GM21717 (cell line): Measurements from ENCODE around the gene SLC7A1.

Source experiments
- ATAC-seq: cut with Tn5 transposase; IDR thresholded peaks from one replicate; pipeline ENCODE4 v1.9.1; 2021; ENCODE audit warnings: mild to moderate bottlenecking, moderate library complexity; ENCODE audit not compliant: unreplicated experiment

SLC7A1 gene

GRCh38 chr13:29513002-29513980, 82.2 kb downstream of the SLC7A1 start:
- ATAC-seq: no peak

- ATAC-seq: no peak
Observed at GRCh38 chr13:29511980-29512379, 83.5 kb downstream of the SLC7A1 start.

DNA sequence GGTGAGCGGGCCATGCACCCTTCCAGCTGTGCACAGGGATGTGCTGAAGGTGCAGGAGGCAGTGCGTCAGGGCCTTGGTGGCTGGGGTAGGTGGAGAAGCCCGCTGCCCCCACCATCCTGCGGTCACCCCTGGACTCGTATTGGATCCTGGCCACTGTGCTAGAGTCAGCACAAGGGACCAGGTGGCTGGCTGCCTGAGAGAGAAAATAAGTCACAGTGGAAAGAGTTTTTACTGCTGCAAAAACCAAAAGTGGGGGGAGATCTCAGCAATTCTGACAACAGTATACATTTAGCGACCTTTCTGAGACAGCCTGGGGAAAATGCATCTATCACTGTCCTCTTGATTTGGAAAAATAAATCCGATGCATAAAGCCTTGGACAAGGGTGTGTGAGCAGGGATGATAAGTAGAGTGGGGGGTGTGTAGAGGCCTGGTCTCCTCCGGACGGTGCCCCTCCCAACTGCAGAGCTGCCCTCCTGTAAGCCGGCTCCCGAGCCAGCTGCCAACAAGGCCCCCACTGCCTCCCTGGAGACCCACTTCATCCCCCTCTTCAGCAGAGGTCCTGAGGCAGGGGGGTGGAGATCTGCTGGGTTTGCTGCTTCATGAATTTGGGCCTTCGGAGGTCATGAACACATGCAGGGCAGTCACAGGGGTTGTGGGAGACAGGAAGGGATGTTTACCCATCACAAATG, 84.2 kb downstream of the SLC7A1 start:
- no peak for ATAC-seq

- no peak for ATAC-seq
Observed at GRCh38 chr13:29510651-29511084, 84.8 kb downstream of the SLC7A1 start.

DNA sequence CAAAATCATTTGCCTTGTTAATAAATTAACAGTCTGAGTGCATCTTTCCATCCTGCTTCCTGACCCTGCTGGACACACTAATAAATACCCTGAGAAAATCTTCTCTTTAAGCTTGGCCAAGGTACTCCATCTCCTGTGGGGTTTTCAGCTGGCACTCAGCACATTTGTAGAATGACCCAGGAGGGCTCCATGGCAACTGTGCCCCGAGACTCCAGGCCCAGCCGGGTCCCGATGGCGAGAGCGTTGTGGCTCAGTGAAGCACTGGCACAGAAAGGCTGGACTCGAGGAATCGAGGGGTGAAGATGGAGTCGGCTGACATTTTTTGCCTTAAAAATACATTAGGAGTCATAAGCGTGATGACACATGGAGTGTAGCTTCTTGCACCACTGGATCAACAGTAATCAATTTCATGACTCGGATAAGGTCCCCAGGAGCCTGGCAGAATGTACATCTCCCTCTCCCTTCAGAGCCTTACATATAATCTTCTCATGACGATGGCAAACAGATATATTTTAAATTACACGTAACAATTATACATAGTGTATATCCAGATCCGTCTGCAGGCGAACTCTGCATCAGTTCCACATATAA, 85.4 kb downstream of the SLC7A1 start:
- no peak for ATAC-seq

DNA sequence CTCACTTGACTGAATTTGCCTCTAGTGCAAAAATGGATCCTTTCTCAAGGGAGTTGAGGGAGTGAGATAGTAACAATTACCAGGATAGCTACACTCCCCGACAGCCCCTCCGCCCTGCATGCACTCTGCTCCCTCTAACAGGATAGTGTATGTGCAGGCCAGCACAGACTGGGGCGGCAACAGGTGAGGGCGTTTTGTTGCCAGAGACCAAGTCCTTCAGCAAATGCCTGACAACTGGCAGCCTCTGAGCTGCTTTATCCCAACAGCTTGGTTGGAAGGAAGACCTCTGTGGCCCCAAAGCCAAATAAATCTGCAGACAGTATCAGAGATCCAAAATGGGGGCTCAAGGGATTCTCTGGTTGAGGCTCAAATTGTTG, 86.6 kb downstream of the SLC7A1 start:
- ATAC-seq: no peak

- peak; percentile 67 for ATAC-seq
Observed at GRCh38 chr13:29508130-29508875, 87.2 kb downstream of the SLC7A1 start.

DNA sequence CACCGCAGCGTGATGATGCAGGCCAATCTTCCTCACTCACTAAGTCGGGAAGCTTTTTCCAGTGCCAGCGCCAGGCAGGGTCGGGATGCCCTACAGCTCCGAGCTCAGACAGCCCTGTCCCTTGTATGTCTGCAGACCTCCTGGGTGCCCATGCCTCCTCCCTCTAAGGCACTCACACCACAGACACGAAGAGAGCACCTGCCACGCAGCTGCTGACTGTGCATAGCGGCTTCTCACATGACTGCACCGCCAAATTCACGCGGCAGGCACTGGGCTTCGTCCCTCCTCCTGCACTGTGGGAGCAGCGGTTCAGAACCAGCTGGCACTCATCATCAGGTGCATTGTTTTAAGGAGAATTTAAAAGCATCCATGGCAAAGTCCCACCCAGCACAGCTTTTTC, 88.1 kb downstream of the SLC7A1 start:
- no peak for ATAC-seq

- no peak for ATAC-seq
Observed at GRCh38 chr13:29505950-29506349, 89.5 kb downstream of the SLC7A1 start.

DNA sequence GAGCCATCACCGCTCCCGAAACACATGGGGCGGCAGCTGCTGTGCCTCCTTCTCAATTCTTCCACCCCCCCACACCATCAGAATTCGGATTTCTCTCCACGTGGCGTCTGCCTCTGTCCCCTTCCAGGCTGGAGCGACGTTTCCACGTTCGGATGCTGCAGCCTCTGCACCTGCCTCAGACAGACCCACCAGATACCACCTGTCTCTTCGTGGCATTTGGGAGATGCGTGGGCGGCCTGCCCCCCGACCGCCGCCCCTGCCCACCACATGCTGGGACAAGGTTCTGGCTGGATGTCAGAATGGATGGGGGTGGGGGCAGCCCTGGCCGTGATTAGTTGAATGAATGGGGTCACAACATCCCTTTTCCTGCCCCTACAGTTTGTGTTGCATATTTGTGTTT, 90.0 kb downstream of the SLC7A1 start:
- no peak for ATAC-seq

DNA sequence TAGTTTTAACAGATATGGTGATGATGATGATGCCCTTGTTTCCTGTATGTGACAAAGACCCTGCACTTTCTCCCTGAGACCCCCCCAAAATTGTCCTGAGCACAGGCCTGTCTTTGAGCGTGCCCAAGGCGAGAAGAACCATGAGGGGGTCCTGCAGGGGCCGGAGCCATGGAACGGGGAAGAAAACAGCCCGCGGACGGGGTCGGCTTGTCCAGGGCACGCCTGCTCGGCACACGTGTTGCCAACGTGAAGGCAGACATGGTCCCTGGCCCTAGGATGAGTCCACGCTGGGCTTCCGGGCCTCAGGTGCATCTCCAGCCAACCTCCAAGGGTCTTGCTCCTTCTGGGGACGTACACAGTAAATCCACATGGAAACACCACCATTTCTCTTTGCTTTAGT, 90.8 kb downstream of the SLC7A1 start:
- no peak for ATAC-seq

DNA sequence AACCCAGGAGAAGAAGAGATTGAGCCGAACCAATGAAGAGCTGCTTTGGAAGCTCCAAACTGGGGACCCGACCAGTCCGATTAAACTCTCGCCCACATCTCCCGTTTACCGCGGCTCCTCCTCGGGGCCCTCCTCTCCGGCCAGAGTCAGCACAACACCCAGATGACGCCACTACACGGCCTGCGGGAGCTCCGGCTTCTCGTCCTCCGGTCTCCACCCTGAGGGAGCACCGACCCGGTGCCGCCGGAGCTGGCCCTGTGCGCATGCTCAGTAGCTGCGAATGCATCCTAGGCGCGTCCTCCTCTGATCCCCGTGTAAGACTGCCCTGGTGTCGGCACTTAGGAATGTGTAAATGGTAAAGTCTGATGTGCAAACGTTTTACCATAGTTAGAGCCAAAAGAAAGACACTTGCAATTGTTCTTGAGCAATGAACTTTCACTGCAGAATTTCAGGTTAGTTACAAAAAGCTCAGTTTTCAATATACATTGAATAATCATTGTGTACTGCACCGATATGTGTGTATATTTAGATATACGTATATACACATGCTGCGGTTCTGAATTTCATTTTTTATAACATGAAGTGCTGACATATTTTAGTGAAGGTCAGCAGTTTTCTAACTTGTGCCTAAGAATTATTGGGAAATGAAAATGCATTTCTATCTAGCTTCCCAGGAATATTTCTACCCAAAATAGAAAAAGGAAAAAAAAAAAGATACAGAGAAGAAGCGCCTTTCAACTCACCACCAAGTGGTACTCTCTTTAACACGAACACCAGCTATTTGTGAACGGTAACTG, 92.2 kb downstream of the SLC7A1 start:
- ATAC-seq: no peak

DNA sequence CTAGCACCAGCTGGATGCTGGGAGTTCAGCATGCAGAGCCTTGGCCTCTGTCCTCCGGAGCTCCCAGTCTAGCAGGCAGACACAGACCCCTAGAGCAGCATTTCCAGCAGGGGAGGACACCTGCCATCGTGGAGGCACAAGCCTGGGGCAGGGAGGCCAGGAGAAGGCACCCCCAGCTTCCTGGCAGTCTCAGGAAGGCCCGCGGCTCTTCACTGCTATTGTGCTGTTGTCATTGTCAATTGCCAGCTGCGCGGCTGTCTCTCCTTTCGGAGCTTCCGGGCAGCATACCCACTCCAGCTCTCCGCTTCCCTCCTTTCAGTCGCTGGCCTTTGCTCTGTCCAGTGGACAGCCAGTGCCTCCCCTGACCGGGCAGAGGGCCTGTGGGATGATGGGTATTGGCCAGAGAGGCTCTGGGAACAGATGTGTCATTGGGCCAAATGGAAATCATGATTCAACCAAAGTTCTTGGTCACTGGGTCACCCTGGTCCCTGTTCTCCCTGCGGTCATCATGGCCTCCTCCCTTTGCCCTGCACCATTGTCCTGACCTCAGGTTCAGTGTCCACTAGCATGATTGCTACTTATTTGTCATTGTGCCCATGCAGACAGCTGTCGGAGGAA, 93.0 kb downstream of the SLC7A1 start:
- no peak for ATAC-seq

GRCh38 chr13:29501674-29502073, 93.8 kb downstream of the SLC7A1 start:
- no peak for ATAC-seq

GRCh38 chr13:29500386-29500785, 95.1 kb downstream of the SLC7A1 start:
- no peak for ATAC-seq

GRCh38 chr13:29499506-29500165, 95.9 kb downstream of the SLC7A1 start:
- ATAC-seq: no peak

- ATAC-seq: no peak
Observed at GRCh38 chr13:29498426-29499040, 97.0 kb downstream of the SLC7A1 start.

- ATAC-seq: no peak
Observed at GRCh38 chr13:29497137-29497654, 98.3 kb downstream of the SLC7A1 start.
